GM04503 (cell line): ENCODE measurements around the gene ICA1L.
"Not testable (repeated sequence)": the region's sequence is repeated elsewhere in the genome, so short reads cannot be mapped to it uniquely, and the experiment has no call there.

ENCODE experiments used
- DNase-seq: peaks from one replicate; pipeline ENCODE4 v3.0.0-alpha.2; 2012; ENCODE audit warnings: low read depth

ICA1L gene

DNA sequence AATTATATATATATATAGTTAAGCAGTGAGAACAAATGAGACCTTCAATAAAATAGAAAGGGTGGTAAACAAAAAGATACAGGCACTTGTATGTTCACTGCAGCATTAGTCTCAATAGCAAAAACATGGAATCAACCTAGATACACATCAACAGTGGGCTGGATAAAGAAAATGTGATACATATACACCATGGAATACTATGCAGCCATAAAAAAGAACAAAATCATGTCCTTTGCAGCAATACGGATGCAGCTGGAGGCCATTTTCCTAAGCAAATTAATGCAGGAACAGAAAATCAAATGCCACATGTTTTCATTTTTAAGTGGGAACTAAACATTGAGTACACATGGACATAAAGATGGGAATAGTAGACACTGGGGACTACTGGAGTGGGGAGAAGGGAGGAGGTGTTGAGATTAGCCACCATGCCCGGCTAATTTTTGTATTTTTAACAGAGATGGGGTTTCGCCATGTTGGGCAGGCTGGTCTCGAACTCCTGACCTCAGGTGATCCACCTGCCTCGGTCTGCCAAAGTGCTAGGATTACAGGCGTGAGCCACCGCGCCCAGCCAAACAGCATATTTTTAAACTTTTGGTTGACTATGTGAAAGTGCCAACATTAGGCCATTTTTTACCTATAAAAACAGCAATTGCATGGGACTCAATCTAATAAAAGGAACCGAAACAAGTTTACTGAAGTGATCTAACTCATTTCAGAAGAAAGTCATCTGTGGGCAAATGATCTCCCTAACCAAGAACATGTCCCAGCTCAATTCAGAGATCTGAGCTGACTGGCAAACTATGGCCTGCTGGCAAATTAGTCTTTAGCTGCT lies 23.7 kb downstream of the ICA1L start:
- no peak for DNase-seq

DNA sequence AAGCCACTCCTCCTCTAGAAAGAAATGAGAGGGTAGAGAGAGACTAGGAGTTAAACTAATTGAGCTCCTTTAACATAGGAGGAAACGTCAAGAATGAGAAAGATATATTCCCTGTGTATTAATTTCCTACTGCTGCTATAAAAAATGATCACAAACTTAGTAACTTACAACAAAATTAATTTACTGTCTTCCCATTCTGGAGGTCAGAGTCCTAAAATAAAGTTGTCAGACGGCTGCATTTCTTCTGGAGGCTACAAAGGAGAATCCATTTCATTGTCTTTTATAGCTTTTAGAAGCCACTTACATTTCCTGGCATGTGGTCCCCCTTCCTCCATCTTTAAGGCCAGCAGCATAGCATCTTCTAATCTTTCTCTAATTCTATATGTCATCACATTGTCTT lies 26.9 kb downstream of the ICA1L start:
- DNase-seq, result no peak

DNA sequence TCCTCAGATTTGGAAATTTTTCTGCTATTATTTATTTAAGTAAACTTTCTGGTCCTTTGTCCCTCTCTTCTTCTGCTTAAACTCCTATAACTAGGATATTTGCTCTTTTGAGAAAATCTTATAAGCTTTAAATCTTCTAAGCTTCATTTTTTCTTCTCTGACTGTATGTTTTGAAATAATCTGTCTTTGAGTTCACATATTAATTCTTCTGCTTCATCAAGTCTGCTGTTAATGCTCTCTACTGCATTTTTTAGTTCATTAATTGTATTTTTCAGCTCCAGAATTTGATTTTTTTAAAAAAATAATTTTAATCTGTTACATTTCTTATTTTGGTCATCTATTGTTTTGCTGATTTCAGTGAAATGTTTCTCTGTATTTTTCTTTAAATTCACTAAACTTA lies 28.9 kb downstream of the ICA1L start:
- DNase-seq, result no peak

DNA sequence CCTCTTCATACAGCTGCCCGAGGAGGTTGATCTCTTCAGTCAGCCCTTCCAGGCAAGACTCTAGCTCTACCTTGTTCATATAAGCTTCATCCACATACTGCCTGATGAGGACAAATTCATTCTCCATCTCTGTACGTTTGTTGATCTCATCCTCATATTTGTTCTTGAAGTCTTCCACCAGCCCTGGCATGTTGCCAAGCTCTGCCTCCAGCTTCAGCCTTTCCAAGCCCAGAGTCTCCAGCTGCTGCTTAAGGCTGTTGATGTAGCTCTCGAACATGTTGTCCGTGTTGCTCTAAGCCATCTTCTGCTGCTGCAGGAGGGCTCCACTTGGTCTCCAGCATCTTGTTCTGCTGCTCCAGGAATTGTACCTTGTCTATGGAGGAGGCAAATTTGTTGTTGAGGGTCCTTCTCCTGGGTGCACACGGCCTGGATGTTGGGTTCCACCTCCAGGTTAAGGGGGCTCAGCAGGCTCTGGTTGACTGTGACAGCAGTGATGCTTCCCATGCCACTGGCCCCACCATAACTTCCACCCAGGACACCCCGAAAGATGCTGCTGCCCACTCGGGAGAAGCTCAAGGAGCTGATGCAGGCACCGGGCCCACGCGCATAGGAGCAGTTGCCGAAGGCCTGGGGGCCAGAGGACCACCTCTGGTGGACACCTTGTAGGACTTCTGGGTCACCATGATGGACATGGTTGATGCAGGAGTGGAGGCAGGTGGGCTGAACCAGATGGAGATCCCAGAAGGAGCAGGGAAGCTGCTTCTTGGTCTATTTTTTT lies 30.3 kb downstream of the ICA1L start:
- DNase-seq, result no peak

DNA sequence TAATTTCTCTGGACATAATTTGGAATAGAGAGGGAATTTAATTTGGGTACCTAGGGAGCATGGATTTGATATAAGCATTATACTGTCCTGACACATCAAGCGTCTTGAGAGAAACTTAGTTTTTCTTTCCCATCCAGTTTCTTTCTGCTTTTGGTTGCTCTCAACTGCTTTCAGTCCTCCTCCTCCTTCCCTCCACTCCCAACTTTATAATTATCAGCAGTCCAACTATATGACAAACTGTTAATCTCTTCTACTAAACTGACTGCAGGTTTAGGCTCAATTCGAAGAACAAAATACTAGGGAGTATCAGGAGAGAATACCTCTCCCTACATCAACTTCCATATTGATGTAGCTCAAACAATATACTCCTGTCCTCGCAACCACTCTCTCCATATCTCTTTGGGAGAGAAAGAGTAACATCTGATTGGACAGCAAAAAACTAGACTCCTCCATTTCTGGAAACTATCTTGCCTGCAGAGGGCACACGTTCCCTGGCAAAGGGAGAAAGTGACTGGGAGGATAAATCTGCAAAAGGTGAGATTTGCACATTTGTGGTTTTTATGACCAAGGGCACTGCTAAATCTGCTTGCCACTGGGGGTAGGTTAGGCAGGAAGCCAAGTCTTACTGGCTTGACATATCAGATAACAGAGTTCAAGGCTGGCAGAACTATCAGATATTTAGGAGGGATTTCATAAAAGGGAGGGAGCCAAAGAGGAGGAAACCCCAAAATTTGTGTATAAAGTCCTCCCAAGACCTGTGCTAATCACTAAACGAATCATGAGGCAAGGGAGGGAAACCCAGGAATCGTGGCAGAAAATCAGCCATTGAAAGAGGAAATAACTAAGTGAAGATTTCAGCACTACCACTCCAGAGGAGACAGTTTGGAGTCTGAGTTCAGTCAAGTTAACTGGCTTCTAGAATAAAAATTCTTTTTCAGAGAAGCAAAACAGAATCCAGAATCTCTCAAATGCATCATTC lies 40.0 kb downstream of the ICA1L start:
- DNase-seq, result no peak

DNA sequence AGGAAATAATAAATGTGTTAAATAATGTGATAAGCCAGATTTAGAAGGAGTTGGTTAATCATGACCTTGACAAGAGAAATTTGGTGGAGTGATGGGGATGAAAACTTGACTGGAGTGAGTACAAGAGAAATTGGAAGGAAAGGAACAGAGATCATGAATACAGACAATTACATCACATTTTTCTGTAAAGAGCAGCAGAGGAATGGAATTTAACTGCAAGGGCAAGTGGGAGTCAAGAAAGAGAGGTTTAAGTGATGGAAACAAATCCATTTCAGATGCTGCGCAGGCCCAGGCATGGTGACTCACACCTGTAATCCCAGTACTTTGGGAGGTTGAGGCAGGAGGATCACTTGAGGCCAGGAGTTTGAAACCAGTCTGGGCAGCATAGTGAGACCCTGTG lies 46.7 kb downstream of the ICA1L start:
- DNase-seq, result no peak

DNA sequence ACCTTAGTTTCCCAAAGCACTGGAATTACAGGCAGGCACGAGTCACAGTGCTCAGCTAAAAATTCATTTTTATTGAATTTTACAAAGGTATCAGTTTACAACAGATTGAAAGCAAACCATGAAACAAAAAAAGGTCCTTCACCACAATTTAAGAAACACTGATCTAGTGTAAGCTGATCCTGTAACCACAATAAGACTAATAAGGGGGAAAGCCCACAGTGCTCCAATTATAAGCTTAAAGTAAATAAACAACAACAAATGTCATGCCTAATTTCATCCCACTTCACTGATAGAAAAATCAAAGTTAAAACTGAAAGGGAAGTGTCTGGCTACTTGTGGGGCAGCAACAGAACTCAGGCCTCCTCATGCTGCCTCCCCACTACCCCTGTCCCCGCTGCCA lies 49.2 kb downstream of the ICA1L start:
- no peak for DNase-seq

DNA sequence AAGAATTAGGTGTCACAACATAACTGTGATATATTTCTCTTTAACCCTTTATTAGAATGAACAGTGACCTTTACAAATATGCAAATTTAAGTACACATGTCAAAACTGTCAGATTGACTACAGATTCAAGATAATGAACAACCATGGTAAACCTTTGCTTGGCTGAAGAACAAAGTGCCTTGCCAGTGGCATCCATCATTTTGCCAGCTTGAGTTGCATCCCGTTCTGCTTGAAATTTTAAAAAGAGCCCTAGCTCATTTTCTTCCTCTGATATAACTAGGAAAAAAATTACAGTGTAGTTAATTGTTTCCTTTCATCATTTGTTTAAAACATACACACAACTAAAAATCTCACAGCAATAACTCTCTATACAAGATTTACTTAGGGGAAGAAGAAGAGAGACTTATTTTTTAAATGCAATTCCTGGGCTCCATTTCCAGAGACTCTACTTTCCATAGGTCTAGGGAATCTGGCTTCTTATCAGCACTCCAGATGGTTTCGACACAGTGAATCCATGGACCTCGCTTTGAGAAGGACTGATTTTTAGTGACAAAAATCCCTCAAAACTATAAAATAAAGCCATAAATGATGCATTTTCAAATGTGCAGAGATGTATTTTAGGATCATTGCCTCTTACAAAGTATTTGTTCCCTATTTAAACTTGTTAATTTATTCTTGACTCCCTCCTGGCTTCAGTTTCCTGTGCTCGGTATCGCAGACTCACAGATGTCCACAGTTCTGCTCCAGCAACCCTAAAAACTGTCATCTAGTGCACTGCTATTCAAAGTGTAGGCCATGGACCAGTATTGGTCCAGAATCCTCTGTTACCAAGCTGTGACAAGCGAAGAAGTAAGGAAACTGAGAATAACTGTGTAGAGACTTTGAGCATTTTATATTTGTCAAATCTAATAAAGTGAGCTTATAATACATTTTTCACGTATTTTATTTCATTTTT lies 50.1 kb downstream of the ICA1L start:
- DNase-seq, result no peak

DNA sequence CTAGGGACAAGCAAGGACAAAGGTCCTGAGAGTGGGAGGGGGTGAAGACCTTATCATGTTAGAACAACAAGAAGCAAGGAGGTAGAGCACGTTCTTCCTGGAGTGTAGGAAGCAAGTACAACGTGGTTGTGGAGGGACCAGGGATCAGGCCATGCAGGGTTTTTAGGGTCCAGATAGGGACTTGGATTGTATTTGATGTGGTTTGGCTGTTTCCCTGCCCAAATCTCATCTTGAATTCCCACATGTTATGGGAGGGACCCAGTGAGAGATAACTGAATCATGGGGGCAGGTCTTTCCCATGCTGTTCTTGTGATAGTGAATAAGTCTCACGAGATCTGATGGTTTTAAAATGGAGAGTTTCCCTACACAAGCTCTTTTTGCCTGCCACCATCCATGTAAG lies 53.2 kb downstream of the ICA1L start:
- DNase-seq, result no peak

DNA sequence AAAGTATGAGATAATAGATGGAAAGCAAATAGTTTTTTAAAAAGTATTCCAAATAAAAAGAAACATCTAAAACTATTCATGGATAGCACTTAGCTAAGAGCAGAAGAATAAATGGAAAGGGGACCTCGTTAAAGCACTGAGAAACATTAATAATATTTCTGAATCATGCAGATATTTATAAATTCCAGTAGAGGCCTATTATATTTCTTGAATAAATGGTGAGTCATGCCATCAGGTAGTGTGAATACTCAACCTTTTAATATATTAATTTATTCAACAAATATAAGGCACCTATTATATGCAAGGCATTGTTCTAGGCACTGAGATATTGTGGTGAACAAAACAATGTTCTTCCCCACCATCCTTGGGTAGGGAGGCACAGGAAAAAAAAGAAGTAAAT lies 53.8 kb downstream of the ICA1L start:
- no peak for DNase-seq

DNA sequence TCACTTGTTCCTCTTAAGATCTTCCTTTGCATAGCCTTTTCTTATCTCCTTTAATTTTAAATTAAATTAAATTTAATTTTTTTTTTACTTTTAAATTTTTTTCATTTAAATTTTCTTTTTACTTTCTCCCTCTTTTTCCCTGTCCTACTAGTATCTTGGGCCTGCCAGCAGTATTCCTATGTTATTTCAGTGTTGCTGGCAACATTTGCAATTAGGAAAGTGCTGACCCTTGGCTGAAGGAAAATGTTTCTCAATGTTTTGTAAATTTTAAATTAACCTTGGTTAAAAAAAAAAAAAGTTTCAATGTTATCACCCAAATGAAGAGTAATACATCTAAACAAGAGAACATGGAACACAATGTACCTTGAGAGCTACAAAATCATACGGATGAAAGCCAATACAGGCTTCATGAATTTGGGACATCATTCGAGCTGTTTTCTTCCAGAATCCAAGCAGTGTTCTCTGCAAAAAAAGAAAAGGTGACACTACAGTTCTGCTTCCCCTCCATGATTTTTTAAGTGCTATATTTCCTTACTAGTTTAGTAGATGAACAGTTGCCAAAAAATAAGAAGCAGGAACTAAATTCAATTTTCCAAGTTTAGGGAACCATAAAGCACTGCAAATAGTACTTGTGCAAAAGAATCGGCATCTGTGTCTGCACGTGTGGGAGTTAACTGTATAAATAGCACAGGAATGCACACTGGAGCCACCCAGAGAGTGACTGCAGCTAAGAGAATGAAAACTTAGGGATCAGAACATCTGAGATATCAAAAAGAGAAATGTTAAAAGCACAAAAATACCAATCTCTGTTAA lies 55.8 kb downstream of the ICA1L start:
- DNase-seq, result no peak

DNA sequence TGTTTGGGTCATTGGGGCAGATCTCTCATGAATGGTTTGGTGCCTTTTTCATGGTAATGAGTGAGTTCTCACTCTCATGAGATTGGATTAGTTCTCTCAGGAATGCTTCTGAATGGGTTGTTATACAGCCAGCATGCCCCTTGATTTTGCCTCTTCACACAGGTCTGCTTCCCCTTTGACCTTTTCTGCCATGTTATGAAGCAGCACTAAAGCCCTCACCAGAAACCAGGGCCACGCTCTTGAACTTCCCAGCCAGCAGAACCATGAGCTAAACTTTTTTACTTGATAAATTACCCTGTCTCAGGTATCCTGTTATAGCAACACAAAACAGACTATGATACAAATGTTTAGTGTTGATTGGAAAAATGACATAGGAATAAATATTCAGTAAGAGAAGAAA lies 57.3 kb downstream of the ICA1L start:
- DNase-seq, result no peak

DNA sequence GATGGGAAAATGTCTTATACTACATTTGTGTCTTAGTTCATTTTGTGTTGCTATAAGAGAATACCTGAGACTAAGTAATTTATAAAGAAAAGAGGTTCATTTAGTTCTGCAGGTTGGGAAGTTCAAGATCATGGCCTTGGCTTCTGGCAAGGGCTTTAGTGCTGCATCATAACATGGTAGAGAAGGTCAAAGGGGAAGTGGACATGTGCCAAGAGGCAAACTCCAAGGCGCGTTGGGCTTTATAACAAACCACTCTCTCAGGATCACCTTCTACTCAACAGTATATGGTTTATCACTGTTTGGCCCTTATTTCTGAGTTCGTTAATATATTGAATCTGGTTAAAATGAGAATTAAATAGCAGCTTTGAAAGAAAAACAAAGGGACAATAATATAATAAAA lies 58.2 kb downstream of the ICA1L start:
- no peak for DNase-seq

DNA sequence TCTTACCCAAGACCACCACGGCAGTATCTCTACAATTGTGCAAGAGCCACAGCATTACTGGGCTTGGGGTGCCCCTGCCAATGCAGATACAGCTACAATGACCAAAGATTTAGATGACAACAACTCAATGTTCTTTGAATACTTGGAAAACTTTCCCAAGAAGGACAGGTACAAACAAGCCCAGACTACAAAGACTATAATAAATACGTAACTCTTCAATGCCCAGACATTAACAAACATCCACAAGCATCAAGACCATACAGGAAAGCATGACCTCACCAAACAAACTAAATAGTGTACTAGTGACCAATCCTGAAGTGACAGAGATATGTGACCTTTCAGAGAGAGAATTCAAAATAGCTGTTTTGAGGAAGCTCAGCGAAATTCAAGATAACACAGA lies 62.8 kb downstream of the ICA1L start:
- no peak for DNase-seq

DNA sequence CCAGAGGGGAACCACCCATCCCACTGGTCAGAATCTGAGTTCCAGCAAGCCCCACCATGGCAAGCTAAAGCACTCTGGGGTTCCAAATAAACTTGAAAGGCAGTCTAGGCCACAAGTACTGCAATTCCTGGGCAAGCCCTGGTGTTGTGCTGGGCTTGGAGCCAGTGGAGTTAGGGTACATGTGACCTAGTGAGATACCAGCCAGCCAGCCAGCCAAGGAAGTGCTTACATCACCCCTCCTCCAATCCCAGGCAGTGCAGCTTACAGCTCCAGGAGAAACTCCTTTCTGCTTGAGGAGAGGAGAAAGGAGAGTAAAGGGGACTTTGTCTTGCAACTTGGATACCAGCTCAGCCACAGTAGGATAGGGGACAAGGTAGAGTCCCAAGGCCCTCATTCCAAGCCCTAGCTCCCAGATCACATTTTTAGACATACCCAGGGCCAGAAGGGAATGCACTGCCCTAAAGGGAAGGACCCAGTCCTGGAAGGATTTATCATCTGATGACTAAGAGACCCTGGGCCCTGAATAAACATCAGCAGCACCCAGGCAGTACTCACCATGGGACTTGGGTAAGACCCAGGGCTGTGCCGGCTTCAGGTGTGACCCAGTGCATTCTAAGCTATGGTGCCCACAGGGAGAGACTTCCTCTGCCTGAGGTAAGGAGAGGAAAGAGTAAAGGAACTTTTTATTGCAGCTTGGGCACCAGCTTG lies 64.0 kb downstream of the ICA1L start:
- peak; percentile 25 for DNase-seq

DNA sequence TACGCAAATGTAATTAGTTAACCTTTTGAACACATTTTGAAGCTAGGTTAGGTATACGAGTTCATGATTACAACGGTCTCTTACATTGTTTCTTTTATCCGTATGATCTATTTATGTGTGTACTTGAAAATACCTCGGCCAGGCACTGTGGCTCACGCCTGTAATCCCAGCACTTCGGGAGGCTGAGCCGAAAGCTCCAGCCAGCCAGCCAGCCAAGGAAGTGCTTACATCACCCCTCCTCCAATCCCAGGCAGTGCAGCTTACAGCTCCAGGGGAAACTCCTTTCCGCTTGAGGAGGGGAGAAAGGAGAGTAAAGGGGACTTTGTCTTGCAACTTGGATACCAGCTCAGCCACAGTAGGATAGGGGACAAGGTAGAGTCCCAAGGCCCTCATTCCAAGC lies 65.7 kb downstream of the ICA1L start:
- DNase-seq, result not testable (repeated sequence)

DNA sequence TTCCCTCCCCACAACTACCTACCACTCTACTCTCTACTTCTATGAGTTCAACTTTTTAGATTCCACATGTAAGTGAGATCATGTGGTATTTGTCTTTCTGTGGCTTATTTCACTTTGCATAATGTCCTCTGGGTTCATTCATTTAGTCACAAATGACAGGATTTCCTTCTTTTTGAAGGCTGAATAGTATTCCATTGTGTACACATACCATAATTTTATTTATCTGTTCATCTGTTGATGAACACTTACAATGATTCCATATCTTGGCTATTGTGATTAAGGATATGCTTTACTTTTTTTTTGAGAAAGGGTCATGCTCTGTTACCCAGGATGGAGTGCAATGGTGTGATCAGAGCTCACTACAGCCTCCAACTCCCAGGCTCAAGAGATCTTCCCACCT lies 73.6 kb downstream of the ICA1L start:
- no peak for DNase-seq

DNA sequence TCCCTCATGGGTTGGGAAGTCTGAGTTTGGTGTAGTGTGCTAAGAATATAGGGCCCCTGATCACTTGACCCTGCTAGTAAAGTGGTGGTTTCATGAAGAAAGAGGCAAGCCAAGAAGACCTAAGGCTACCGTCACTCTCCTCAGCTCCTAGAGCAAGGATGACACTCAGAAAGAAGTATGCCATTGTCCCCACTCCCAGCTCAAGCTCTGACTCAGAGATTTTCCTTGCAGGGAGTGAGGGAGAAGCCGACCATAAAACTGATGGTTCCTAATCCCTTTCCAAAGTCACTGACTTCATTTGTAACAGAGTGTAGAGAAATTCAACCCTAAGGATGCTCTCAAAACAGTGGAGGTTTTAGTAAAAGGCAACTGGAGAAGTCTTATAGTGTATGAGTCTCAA lies 80.9 kb downstream of the ICA1L start:
- no peak for DNase-seq

DNA sequence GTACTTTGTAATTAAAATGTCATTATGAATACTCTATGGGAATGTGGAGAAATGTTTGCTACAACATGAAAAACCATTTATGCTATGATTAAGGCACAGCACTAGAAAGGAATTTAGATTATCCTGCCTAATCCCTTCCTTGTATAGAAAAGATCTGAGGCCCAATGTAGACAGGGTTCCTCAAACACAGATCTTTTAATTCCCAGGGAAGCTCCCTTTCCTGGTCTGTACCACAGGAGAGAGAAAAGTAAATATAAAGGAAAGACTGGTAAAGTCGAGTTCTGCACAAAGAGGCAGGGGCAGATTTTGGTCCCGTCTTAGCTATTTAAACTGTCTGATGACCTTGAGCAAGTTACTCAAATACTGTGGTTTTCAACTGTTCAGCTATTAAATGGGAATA lies 84.7 kb downstream of the ICA1L start:
- no peak for DNase-seq
